GM06990 (cell line): Measurements from ENCODE around the gene OR11A1.
"Not testable (repeated sequence)": the region's sequence is repeated elsewhere in the genome, so short reads cannot be mapped to it uniquely, and the experiment has no call there.

Experiments
- DNase-seq: peaks from one replicate; pipeline ENCODE4 v3.0.0-alpha.2; 2011; ENCODE audit not compliant: insufficient read length; ENCODE audit errors: extremely low read depth
- H3K27me3 ChIP-seq: replicated peaks from 2 replicates; pipeline ENCODE4 v1.6.0; 2011; ENCODE audit warnings: low read length; ENCODE audit not compliant: control insufficient read depth, insufficient read depth
- H3K36me3 ChIP-seq: 2 replicates; pipeline ENCODE4 v1.5.1; 2011; ENCODE audit warnings: low read length; ENCODE audit not compliant: control insufficient read depth, insufficient read depth
- H3K4me3 ChIP-seq: replicated peaks from 2 replicates; pipeline ENCODE4 v1.5.1; 2011; ENCODE audit warnings: low read depth, mild to moderate bottlenecking, control low read depth, low read length
- CTCF ChIP-seq: IDR thresholded peaks from 2 replicates; pipeline ENCODE4 v1.5.1; 2011; ENCODE audit warnings: low read length, control low read depth, mild to moderate bottlenecking, inconsistent platforms; ENCODE audit not compliant: insufficient read depth, poor library complexity, severe bottlenecking

Gene OR11A1

GRCh38 chr6:29439006-29439405 lies 17.9 kb downstream of the OR11A1 start, which contains the start of gene OR10C1:
OR10C1 (plus strand) TSS chr6:29439306; CDS start chr6:29440016, 710 bp downstream.
- DNase-seq = no peak
- H3K4me3 ChIP-seq = no peak within 1 kb of the TSS
- TF ChIP-seq CTCF = no peak
- H3K36me3 ChIP-seq = no peaks in the 10 kb centered on the region
- no peaks in the 10 kb centered on the region for H3K27me3 ChIP-seq

GRCh38 chr6:29436730-29437129 lies 20.1 kb downstream of the OR11A1 start:
- DNase-seq, H3K36me3 ChIP-seq, H3K27me3 ChIP-seq, H3K4me3 ChIP-seq: not testable (repeated sequence)

- H3K36me3 ChIP-seq = no peaks in the 10 kb centered on the region
- H3K27me3 ChIP-seq = no peaks in the 10 kb centered on the region
- no peak overlapping the region for H3K4me3 ChIP-seq
- no peak for TF ChIP-seq CTCF
- DNase-seq = no peak
These were observed 30.2 kb downstream of the OR11A1 start for GRCh38 chr6:29426654-29427053.

GRCh38 chr6:29425075-29425474 lies 31.8 kb downstream of the OR11A1 start:
- Histone ChIP-seq H3K36me3 (no peaks in the 10 kb centered on the region), H3K27me3 (no peaks in the 10 kb centered on the region), H3K4me3 (no peak overlapping the region)
- TF ChIP-seq CTCF = no peak
- no peak for DNase-seq

- Histone ChIP-seq H3K27me3 (no peaks in the 10 kb centered on the region), H3K36me3 (no peaks in the 10 kb centered on the region), H3K4me3 (no peak overlapping the region)
- no peak for DNase-seq
- TF ChIP-seq CTCF = no peak
These were observed 32.3 kb downstream of the OR11A1 start for GRCh38 chr6:29424575-29424974.

- Histone ChIP-seq H3K4me3 (no peak overlapping the region), H3K36me3 (no peaks in the 10 kb centered on the region), H3K27me3 (no peaks in the 10 kb centered on the region)
- no peak for DNase-seq
- no peak for TF ChIP-seq CTCF
These were observed 32.7 kb downstream of the OR11A1 start for GRCh38 chr6:29424168-29424567.
